ENCODE data around the gene THEM4.

DNA sequence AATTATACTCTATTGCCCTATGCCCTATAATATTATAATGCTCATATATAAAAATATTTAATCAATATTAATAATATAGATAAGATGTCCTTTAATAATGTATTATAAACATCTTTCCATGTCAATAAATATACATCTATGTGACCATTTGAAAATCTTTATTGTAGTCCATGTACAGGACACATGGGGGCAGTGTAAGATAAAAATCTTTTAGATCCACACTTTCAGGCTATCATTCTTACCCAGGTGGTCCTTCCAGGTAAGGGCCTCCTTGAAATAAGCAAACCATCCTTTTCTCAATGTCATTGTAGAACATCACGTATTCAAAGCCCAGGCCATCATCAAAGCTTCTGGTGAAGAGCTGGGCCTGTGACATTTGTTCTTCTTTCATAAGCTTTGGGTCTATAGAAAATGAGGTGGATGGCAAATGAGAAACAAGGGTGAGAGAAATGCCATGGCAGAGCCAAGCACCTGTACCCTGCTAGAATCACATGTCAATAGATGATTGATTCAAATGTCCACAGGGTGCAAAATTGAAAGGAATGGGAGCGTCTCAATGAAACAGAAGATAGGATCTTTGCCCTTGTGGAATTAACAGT, 20.2 kb downstream of the THEM4 start:
- no peak for TF ChIP-seq CTCF (IDR thresholded peaks at IDR 0.05; ENCODE audit: low read depth, low read length)
- no peak for TF ChIP-seq MYC (IDR thresholded peaks at IDR 0.05; ENCODE audit: low read depth, low read length)
